H1 (cell line): ENCODE data around the gene DYRK2.

Experiments used
- CTCF ChIP-seq, 3 experiments: IDR thresholded peaks; 1 replicate in 2 of 3; 2 replicates in 1 of 3; pipeline versions ENCODE4 v1.5.1 to v1.6.1; 2011; ENCODE audit warnings: low read length in 3 of 3, mild to moderate bottlenecking in 3 of 3, inconsistent platforms in 2 of 3, low read depth in 1 of 3, moderate library complexity in 1 of 3; ENCODE audit not compliant: insufficient read depth in 1 of 3; ENCODE audit errors: control extremely low read depth in 1 of 3
- E2F6 ChIP-seq: IDR thresholded peaks from 2 replicates; pipeline ENCODE4 v1.6.1; 2012; ENCODE audit warnings: inconsistent platforms
- EZH2 ChIP-seq: fragments of 200-600 bp; sonication (generic); IDR thresholded peaks from 2 replicates; pipeline ENCODE4 v1.7.1; 2012; ENCODE audit warnings: low read depth, mild to moderate bottlenecking, moderate library complexity, low read length, inconsistent platforms; ENCODE audit not compliant: severe bottlenecking
- JUND ChIP-seq: IDR thresholded peaks from 2 replicates; pipeline ENCODE4 v1.6.1; 2011; ENCODE audit warnings: mild to moderate bottlenecking, improper control_type of control experiment, low read length
- POLR2A ChIP-seq, 2 experiments: IDR thresholded peaks; 1 replicate in 1 of 2; 2 replicates in 1 of 2; pipeline ENCODE4 v1.6.1; 2011; ENCODE audit warnings: low read depth in 2 of 2, low read length in 2 of 2, mild to moderate bottlenecking in 2 of 2; ENCODE audit errors: control extremely low read depth in 1 of 2
- POLR2AphosphoS5 ChIP-seq: IDR thresholded peaks from 2 replicates; pipeline ENCODE4 v1.6.1; 2011; ENCODE audit warnings: low read depth, low read length
- SAP30 ChIP-seq: fragments of 300-600 bp; sonication (generic); IDR thresholded peaks from 2 replicates; pipeline ENCODE4 v1.7.1; 2012; ENCODE audit warnings: low read length, moderate library complexity, mild to moderate bottlenecking, inconsistent platforms; ENCODE audit not compliant: insufficient read depth, insufficient replicate concordance
- ZNF274 ChIP-seq: IDR thresholded peaks from 2 replicates; pipeline ENCODE4 v1.7.0; 2012; ENCODE audit warnings: low read length, borderline replicate concordance; ENCODE audit errors: extremely low read depth
- TF ChIP-seq, protein P1 (sequence below): IDR thresholded peaks from 2 replicates; pipeline ENCODE4 v1.6.1; 2011; ENCODE audit warnings: low read depth, mild to moderate bottlenecking, low read length; ENCODE audit not compliant: insufficient read depth

GRCh38 chr12:67712011-67712410 is 63.5 kb downstream of the DYRK2 start:
- TF ChIP-seq EZH2: no peak
- no peak for TF ChIP-seq CTCF (IDR thresholded peaks at IDR 0.05; ENCODE audit: control extremely low read depth in 1 of 3, insufficient read depth in 1 of 3, low read depth in 1 of 3, low read length in 3 of 3)
- no peak for TF ChIP-seq JUND
- TF ChIP-seq POLR2AphosphoS5: no peak
- TF ChIP-seq ZNF274: no peak
- no peak for TF ChIP-seq E2F6
- TF ChIP-seq, protein P1, sequence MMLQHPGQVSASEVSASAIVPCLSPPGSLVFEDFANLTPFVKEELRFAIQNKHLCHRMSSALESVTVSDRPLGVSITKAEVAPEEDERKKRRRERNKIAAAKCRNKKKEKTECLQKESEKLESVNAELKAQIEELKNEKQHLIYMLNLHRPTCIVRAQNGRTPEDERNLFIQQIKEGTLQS: no peak
- TF ChIP-seq SAP30: no peak
- no peak for TF ChIP-seq POLR2A (IDR thresholded peaks at IDR 0.05; ENCODE audit: control extremely low read depth in 1 of 2, low read depth in 2 of 2, low read length in 2 of 2)
